D341Med (cell line): Measurements from ENCODE around the gene STARD13.
"Not testable (repeated sequence)": the region's sequence is repeated elsewhere in the genome, so short reads cannot be mapped to it uniquely, and the experiment has no call there.

Experiments
- DNase-seq: peaks from one replicate; pipeline ENCODE4 v3.0.0; 2012; ENCODE audit warnings: low spot score

The STARD13 gene

DNA sequence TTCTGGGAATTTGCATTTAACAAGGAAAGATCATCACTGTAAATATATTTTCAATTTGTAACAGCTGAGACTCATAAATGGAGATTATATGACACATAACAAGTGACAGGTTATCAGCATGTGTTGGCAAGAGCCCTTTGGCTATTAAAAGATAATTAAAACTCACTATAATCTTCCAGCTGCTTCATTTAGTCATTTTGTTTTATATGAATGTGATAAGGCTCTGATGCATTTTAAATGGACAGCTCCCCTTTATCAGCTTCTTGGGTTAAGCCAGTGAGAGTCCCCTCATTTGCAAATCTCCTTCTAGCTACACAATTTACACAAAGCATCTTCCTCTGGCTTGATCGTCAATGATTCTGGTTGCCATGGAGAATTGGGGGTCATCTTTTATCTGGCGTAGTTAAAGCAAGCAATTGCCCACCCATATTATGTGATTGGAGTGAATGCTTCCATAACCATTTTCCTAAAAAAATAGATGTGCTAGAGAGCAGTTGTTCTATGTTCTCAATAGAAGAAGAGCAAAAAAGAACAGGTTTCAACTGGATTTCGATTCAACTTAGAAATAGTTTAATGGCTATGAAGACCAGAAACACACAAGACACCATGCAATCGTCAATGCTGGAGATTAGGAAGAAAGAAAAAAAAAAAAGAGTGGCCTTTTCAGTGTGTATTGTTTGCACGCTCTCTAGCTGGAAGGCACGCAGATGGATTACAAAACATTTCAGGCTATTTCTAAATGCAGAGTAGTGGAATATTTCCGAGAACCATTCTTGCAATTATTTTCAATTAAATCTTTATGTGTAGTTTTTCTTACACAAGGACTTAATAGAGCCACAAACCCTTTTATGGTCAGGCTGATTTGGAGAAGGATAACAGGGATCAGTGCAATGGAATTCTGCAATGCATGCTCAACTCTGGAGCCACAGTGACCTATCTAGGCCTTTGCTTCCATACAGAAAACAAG lies 27.4 kb downstream of the STARD13 start:
- no peak for DNase-seq

DNA sequence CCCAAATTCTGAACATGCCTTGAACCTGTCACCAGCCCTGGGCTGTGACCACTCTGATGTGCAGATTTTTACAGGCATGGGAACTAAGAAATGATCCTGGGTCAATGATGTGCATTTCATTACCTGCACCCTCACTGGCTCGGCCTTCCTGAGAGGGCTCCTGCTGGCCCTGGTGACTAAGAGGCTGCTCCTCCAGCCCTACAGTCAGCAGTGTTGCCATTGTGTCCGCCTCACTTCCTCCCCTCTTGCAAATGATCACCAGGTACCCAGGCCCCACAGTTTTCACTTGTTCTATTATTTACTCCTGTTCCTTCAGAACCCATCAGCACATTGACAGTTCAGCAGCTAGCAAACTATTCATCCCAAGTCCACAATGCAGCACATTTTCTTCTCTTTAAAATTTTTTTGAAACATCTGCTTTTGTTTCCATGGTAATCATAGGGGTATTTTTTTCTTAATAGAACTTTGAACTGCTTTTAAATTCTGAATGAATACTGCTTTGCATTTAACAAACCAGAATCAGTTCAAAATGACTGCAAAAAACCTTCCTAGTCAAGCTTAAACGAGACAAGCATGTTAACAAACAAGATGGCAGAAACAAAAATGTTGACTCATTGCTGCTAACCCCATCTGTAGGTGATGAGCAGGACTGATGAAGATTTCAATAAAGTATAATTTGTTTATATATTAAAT lies 29.3 kb downstream of the STARD13 start:
- no peak for DNase-seq

DNA sequence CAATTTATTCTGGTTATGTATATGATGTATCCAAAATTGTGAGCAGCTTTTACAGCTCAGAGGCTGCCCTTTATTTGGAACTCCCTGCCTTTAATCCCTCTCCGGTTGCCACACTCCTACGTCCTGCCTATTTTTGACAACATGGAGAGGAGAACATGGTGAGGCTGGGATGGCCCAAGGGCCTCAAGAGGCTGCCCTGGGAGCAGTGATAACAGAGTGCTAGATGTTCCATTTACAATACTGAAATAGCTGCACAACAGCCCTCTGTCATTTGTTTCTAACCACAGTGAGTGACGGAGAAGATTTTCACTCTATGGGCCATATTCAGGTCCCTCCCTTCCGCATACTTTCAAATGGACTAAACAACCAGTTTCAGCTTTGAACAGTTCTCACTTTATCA lies 33.4 kb downstream of the STARD13 start:
- DNase-seq, result no peak

DNA sequence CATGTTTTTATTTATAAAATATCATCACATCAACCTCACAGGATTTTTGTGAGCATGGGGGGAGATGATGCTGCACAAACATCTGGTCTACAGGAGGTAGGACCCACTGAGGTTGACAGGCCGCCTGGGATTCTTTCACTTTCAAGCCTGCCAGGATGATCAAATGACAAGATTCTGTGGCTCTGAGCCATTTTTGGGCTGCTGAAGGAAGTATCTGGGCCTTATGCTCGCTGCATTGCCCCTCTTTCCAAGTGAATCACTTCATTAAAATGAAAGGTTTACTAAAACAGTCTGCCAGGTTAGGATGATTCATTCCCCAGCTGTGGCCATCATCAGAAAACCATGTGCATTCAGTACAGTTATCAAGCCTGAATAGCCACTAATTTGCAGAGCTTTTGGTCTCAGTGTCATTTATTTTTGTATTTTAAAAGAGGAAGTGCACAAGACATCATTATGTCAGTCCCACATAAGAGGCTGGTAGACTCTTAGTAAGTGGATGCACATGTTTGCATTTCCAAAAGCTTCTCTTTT lies 34.4 kb downstream of the STARD13 start:
- no peak for DNase-seq

DNA sequence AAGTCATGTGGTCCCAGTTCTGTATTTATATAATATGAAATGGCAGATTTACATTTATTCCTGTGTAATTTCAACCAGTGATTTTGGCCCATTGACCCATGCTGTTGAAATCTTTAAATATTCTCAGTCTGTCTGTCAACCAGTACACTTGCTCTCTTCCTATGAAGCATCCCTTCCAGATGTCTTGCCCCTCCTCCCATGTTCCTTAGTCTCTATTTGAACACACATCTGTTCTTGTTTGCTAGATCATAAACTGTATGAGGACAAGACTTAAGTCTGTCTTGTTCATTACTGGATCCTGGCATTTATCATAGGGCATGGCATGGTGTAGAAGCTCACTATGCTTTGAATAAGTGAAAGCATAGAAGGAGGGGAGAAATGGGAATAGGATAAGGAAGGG lies 34.9 kb downstream of the STARD13 start:
- DNase-seq, result no peak

DNA sequence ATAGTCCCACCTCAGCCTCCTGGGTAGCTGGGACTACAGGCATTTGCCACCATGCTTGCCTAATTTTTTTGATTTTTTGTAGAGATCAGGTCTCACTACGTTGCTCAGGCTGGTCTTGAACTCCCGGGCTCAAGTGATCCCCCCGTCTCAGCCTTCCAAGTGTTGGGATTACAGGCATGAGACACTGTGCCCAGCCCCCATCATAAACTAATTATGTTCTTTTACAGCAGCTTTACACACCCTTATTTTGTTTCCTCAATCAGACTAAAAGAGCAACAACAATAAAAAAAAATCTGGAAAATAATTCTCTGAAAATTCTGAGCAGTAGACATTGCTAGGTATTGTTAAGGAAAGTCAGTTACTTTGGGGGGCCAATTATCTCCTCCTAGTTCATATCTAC lies 35.7 kb downstream of the STARD13 start:
- no peak for DNase-seq

DNA sequence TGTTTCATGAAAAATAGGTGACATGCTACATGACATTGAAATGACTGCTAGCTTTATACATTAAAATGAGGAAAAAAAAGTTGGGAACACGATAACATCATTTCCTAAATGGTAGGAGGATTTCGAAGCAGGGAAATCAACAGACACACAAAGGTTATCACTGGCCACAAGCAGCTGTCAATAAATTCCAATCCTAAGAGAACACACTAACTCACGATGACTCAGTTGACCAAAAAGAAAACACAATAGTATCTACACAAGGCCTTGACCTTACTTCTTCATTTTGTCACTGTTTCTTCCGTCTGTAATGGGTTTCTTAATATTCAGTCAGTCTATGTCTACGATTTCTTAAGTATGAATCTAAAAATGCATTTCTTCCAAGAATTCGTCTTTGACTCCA lies 36.5 kb downstream of the STARD13 start:
- no peak for DNase-seq

DNA sequence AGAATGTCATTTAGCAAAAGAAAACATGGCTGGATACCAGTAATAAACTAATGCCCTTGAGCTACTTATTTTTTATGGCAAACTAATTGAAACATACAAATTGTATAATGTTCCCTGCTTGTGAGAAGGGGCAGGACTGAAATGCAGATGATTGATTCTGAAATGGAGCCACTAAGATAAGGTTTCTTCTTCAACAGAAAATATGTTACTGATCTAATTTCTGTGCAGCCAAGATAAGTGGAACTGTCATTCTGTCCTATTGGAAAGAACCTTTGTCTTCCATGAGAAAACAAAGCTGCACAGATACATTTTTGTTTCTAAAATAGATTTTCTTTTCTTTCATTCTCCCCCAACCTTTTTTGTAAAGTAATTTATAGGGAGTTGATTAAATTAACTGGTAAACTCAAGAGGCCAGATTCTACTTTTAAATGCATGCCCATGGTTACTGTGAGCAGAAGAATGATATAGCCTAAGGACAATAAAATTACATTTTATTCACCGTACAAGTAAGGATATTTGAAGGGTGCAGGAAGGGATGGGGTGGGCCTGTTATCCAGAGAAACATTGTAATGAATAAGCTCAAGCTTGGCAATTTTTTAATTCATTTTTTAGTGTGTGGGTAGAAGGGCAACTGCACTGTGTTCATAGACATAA lies 39.9 kb downstream of the STARD13 start:
- DNase-seq, result no peak

DNA sequence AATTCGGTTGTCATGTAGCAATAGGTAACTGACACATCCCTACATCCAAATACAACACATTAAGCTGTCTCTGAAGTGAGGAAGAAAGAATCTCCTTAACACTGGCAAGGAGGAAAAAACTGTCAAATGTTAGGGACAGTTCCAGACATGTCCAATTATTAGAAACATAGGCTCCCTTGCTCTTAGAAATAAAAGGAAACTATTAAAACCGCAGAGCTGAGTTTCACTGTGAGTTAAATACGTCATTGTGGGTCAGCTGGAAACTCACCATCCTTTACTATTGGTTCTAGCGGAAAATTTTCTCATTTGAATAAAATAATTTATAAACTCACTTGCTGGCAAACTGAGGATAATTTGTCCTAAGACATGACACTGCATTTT lies 40.7 kb downstream of the STARD13 start:
- no peak for DNase-seq

DNA sequence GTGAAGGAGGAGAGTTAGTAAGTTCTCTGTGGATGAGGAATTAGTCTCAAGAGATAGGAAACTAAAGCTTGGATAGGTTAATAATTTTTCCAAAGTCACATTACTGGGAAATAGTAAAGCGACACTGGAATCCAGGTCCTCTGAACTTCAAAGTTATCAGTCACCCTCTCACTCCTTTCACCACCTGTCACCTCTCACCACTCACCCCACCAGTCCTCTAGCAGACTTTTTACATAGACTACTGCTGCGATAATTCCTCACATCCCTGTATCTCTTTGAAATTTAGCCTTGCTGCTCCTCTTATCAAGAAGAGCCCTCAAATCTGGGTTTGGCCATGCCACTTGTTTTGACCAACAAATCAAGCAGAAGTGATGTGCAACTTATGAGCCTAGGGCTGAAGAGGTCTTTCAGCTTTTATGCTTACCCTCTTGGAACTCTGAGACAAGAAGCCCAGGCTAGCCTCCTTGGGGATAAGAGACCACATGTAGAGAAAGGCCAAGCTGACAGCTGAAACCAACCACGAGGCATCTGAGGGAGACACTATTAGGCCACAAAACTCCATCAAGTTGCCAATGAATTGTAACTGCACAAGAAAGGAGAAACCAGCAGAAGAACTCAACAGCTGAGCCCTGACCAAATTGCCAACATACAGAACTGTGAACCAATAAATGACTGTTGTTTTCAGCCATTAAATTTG lies 41.2 kb downstream of the STARD13 start:
- no peak for DNase-seq

DNA sequence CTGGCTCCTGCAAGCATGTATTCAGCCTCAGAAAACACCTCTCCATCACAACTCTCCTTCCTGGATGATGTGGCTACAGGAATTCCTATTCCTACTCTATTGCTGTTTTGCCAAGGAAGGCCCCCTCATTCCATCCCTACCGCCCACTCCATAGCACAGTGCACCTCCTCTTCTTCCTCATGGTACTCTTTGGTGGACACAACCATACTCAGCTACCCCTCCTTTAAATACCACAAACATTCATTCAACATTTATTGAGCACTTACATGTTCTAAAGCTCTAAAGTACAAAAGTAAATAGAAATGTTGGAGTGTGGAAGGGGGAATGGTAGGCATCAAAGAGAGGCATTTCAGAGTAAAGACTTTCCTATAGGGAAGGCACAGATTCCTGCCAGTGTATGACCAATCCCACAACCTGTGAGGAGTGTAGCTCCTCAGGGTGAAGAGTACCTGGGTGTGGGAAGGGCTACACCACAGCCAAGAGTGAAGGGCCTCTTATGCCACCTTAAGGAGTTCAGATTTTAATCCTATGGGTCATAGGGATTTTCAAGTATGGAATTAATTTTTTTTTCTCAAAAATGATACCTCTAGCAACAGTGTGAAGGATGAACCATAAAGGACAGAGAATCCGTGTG lies 42.5 kb downstream of the STARD13 start:
- DNase-seq, result no peak

DNA sequence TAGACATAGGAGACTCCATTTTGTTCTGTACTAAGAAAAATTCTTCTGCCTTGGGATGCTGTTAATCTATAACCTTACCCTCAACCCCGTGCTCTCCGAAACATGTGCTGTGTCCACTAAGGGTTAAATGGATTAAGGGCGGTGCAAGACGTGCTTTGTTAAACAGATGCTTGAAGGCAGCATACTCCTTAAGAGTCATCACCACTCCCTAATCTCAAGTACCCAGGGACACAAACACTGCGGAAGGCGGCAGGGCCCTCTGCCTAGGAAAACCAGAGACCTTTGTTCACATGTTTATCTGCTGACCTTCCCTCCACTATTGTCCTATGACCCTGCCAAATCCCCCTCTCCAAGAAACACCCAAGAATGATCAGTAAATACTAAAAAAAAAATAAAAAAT lies 43.2 kb downstream of the STARD13 start:
- not testable (repeated sequence) for DNase-seq

DNA sequence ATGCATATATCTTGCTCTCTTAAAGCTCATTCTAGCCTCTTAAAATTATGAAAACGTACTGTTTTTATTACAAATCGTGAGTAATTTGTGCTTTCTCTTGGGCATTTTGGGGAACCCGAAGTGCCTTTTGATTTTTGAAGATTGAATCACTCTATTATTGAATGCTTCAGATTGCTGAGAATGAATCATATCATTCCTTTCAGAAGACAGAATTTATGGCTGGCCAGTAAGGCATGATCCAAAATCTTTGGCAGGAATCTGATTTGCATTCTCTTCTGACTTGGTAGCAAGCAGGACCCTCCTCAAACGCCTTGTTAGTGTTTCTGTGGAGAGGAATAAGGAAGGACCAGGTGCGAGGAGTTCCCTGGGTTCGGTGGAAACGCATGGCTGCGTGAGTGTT lies 49.5 kb downstream of the STARD13 start:
- DNase-seq, result no peak

DNA sequence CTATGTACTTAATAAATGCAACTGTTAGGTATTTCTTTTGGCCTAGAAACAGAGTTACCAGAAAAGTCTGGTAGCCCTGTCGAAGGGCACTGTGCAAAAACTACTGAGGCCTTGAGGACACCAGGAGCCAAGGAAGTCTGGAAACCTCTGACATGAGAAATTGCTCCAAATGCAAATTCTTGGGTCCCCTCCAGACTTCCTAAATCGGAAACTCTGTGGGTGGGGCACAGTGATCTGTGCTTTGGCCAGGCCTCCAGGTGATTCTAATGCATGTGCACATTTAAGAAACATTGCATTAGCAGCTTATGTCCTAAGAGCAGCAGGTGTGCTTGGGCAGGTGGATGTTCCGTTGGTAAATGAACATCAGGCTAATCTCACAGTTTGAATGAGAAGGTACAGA lies 50.0 kb downstream of the STARD13 start:
- DNase-seq, result no peak

DNA sequence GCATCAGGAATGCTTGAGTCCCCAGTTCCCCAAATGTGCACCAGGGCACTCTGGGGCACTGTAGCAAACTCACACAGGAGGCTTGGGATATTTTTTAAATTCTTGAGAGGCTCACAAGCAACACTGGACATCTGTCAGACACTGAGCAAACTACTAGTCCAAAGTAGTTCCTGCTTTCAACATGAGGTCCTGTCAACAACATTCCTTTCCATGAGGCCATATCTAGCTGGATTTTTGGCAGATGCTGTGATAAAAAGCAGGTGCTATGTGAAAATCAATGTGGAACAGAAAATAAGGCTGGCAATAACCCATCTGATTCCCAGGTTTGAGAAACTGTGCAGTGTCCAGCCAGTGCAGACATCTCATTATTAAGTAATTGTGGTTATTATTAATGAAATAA lies 50.5 kb downstream of the STARD13 start:
- DNase-seq, result no peak

DNA sequence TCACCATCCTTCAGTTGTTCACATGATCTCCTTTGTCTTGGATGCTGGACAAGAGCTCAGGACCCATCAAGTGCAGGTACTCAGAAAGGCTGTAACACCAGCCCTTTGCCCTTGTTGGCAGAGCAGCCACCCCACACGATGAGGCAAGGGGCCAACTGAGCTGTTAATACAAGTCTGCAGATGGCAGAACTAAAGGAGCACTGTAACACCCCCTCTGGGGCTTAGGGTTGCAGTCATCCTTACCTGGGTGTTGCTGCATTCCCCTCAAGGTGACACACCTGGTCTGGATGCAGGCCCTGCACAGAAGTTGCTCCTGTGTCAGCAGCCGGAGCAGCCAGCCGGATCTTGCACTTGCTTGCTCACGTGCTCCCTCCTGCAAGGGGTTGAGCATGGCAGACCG lies 52.0 kb downstream of the STARD13 start:
- no peak for DNase-seq

DNA sequence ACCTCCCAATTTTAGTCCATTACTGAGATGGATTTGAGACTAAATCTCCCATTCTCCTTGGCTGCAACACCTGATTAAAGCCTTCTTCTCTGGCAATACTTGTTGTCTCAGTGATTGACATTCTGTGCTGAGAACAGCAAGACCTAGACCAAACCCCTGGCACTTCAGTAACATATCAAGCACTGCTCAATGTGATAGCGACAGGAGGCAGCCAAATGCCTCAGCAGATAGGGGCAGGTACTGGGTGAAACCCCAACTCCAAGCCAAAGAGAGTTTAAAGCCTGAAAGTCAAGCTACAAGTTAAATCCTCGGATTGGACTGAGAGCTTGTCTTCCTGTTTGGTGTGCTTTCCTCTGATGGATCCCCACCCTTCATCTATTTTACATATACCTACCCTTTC lies 52.7 kb downstream of the STARD13 start:
- DNase-seq, result no peak

DNA sequence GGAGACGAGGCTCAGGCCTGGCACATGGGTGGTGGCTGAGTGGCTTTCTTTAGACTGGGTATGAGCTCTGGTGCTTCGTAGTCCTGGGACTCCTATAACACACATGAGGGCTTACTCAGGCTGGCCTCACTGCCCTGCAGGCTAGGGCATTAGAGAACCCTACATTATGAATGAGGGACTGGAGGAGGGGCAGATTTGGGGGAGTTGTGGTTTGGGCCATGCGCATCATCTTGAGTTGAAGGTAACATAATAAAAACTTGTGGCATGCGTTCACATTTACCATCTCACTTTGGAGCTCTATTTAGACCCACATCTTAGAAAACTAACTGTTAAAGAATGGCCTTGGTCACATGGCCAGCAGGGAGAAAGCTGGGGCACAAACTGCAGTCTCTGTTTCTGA lies 54.2 kb downstream of the STARD13 start:
- DNase-seq, result no peak

DNA sequence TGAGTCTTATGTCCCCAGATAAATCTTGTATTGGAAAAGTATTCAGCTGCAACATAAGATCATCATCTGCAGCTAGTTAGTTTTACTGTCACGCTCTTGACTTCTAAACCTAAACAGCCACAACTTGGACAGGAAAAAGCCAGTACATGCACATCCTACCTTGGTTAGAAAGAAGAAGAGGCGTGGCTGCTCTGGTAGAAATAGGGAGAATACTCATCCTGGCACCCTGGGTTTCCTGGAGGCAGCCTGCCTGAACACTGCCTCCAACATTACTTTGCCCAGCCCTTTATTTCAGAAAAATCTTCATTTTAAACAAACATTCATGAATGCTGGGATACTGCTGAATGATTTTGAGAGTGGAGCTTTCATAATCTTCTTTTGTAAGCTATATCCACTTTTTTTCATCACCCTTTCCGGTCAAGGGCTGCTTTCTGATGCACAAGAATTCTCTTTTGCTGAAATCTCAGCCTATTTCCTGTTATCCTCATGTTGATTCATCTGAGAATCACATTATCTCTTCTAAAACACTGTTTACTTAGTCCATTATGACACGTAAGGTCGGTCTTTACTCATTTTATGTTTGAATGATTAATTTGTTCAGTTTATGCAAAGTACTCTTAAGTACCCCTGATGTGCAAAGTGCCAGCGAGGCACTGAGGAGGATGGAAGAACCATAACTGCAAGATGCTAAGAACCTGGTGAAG lies 55.2 kb downstream of the STARD13 start:
- DNase-seq, result no peak

DNA sequence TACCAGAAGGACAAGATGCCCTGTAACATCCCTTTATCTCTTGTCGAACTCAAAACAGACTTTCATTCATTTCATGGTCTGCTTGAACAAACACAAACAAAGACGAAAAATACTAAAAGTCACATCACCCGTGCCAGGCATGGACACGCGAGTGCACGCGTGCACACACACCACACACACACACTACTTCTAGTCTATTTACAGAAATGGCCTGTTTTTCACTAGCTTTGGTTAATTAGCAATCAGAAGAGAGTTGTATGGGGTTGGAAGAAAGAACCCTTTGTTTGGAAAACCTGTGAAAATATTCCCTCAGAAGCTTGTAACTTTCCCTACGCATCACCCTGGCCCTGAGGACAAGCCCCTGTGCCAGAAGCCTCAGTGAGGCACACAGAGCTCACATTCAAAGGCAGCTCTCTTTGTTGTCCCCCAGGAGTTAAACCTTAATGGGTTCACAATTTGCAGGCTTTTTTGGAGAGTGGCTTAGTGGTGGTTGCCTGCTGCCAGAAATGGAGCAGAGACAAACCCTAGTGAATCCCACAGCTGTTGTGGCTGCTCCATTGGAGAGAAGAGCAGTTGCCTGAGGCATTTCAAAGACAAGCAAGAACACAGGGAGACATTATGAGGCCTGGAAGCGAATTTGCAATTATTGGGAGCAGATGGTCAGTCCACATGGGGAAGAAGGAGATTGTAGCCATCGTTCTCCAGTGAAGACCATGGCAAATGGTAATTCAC lies 55.9 kb downstream of the STARD13 start:
- no peak for DNase-seq
